Subcutaneous abdominal adipose tissue (tissue), 5 donors: ENCODE data around the gene NRM.

Experiments used
- H3K27ac ChIP-seq: one replicate; pipeline ENCODE4 v1.7.0; 2013; ENCODE audit warnings: low read depth, mild to moderate bottlenecking, inconsistent platforms, low read length, moderate library complexity
- H3K27me3 ChIP-seq, 5 donors: one replicate each; pipeline ENCODE4 v1.7.0; 2013; ENCODE audit warnings: low read length in 5 of 5, inconsistent platforms in 1 of 5; ENCODE audit not compliant: control insufficient read depth in 5 of 5, insufficient read depth in 4 of 5
- H3K36me3 ChIP-seq, 5 donors: one replicate each; pipeline ENCODE4 v1.7.0; 2013; ENCODE audit warnings: low read length in 5 of 5; ENCODE audit not compliant: control insufficient read depth in 5 of 5, insufficient read depth in 5 of 5
- H3K4me1 ChIP-seq, 5 donors: one replicate each; pipeline ENCODE4 v1.7.0; 2013; ENCODE audit warnings: low read length in 5 of 5, mild to moderate bottlenecking in 3 of 5, moderate library complexity in 1 of 5; ENCODE audit not compliant: control insufficient read depth in 5 of 5, insufficient read depth in 5 of 5
- H3K4me3 ChIP-seq, 5 donors: one replicate each; pipeline ENCODE4 v1.7.0; 2013; ENCODE audit warnings: low read length in 5 of 5, low read depth in 1 of 5
- H3K9ac ChIP-seq, 5 donors: one replicate each; pipeline ENCODE4 v1.7.0; 2013; ENCODE audit warnings: low read length in 5 of 5, mild to moderate bottlenecking in 4 of 5, moderate library complexity in 3 of 5
- H3K9me3 ChIP-seq, 5 donors: one replicate each; pipeline ENCODE4 v1.7.0; 2013; ENCODE audit warnings: low read length in 5 of 5; ENCODE audit not compliant: control insufficient read depth in 5 of 5
- donor health status: healthy.
- donor health status: healthy.
- donor health status: healthy.
- donor health status: healthy.
- donor health status: healthy.

NRM gene

GRCh38 chr6:30683980-30684338 is 6.8 kb downstream of the NRM start:
- peak overlapping the region; percentile 75 to 94 (median 85) for H3K4me3 ChIP-seq
- H3K4me1 ChIP-seq = peaks cover 24 to 87% (median 86%) of the 10 kb centered on the region in 5 donors
- H3K9me3 ChIP-seq = no peaks in the 10 kb centered on the region
- H3K36me3 ChIP-seq = peaks cover 0 to 16% (median 9%) of the 10 kb centered on the region in 5 donors
- H3K27ac ChIP-seq = peak overlapping the region; percentile 100
- H3K9ac ChIP-seq = peak overlapping the region; percentile 78 to 93 (median 88)
- peaks cover 0 to 9% (median 0%) of the 10 kb centered on the region in 5 donors for H3K27me3 ChIP-seq

- peak overlapping the region; percentile 75 to 94 (median 85) for H3K4me3 ChIP-seq
- H3K4me1 ChIP-seq = peaks cover 24 to 85% (median 81%) of the 10 kb centered on the region in 5 donors
- peaks cover 0 to 21% (median 14%) of the 10 kb centered on the region in 5 donors for H3K36me3 ChIP-seq
- peak overlapping the region; percentile 100 for H3K27ac ChIP-seq
- no peaks in the 10 kb centered on the region for H3K9me3 ChIP-seq
- H3K27me3 ChIP-seq = peaks cover 0 to 9% (median 0%) of the 10 kb centered on the region in 5 donors
- H3K9ac ChIP-seq = peak overlapping the region; percentile 78 to 93 (median 88)
These were observed 7.4 kb downstream of the NRM start for GRCh38 chr6:30683183-30683979.

- Histone ChIP-seq H3K27ac (peak overlapping the region; percentile 100), H3K4me3 (peak overlapping the region; percentile 75 to 94 (median 85)), H3K27me3 (peaks cover 0 to 8% (median 0%) of the 10 kb centered on the region in 5 donors), H3K9me3 (no peaks in the 10 kb centered on the region), H3K36me3 (peaks cover 0 to 29% (median 19%) of the 10 kb centered on the region in 5 donors), H3K9ac (peak overlapping the region; percentile 78 to 93 (median 88)), H3K4me1 (peaks cover 20 to 76% (median 72%) of the 10 kb centered on the region in 5 donors)
These were observed 8.4 kb downstream of the NRM start for GRCh38 chr6:30682143-30683117.

- Histone ChIP-seq H3K9ac (peak overlapping the region; percentile 58 to 93 (median 69)), H3K36me3 (peaks cover 3 to 36% (median 26%) of the 10 kb centered on the region in 5 donors), H3K27ac (peak overlapping the region; percentile 100), H3K4me3 (peak overlapping the region; percentile 41 to 94 (median 75)), H3K9me3 (no peaks in the 10 kb centered on the region), H3K4me1 (peaks cover 17 to 76% (median 71%) of the 10 kb centered on the region in 5 donors), H3K27me3 (peaks cover 0 to 5% (median 0%) of the 10 kb centered on the region in 5 donors)
These were observed 9.0 kb downstream of the NRM start for GRCh38 chr6:30681766-30682142.

- peak overlapping the region; percentile 100 for H3K27ac ChIP-seq
- no peaks in the 10 kb centered on the region for H3K9me3 ChIP-seq
- H3K9ac ChIP-seq = peak overlapping the region in 4 of 5 donors; percentile 30 to 66 (median 64)
- H3K4me1 ChIP-seq = peaks cover 14 to 61% (median 57%) of the 10 kb centered on the region in 5 donors
- peaks cover 0 to 5% (median 0%) of the 10 kb centered on the region in 5 donors for H3K27me3 ChIP-seq
- H3K4me3 ChIP-seq = peak overlapping the region in 4 of 5 donors; percentile 19 to 44 (median 26)
- H3K36me3 ChIP-seq = peaks cover 6 to 47% (median 37%) of the 10 kb centered on the region in 5 donors
These were observed 10.8 kb downstream of the NRM start for GRCh38 chr6:30679765-30680535.

GRCh38 chr6:30678964-30679726 is 11.6 kb downstream of the NRM start:
- peak overlapping the region in 4 of 5 donors; percentile 30 to 66 (median 64) for H3K9ac ChIP-seq
- peaks cover 6 to 47% (median 37%) of the 10 kb centered on the region in 5 donors for H3K36me3 ChIP-seq
- H3K9me3 ChIP-seq = no peaks in the 10 kb centered on the region
- peak overlapping the region; percentile 100 for H3K27ac ChIP-seq
- H3K4me3 ChIP-seq = peak overlapping the region in 4 of 5 donors; percentile 17 to 44 (median 22)
- H3K4me1 ChIP-seq = peaks cover 14 to 54% (median 50%) of the 10 kb centered on the region in 5 donors
- peaks cover 0 to 5% (median 0%) of the 10 kb centered on the region in 5 donors for H3K27me3 ChIP-seq

- Histone ChIP-seq H3K27me3 (no peaks in the 10 kb centered on the region), H3K27ac (no peak overlapping the region), H3K4me3 (no peak overlapping the region), H3K4me1 (peaks cover 0 to 41% (median 38%) of the 10 kb centered on the region in 5 donors), H3K9me3 (no peaks in the 10 kb centered on the region), H3K9ac (no peak overlapping the region), H3K36me3 (peaks cover 6 to 47% (median 36%) of the 10 kb centered on the region in 5 donors)
These were observed 14.0 kb downstream of the NRM start for GRCh38 chr6:30676660-30677285.

GRCh38 chr6:30672445-30673253 is 18.1 kb downstream of the NRM start, which contains the start of gene DHX16:
DHX16 (minus strand) TSS chr6:30673006; CDS start chr6:30672841, 165 bp downstream.
- Histone ChIP-seq H3K4me3 (peak within 1 kb of the TSS; percentile 94 to 99 (median 95)), H3K9ac (peak within 1 kb of the TSS; percentile 38 to 96 (median 93)), H3K4me1 (peaks cover 0 to 21% (median 16%) of the 10 kb centered on the region in 5 donors), H3K36me3 (peaks cover 11 to 45% (median 39%) of the 10 kb centered on the region in 5 donors), H3K27me3 (no peaks in the 10 kb centered on the region), H3K9me3 (no peaks in the 10 kb centered on the region), H3K27ac (peak within 1 kb of the TSS; percentile 67)
